GM06990 (cell line): Measurements from ENCODE around the gene PACS1.

Source experiments
- DNase-seq: peaks from one replicate; pipeline ENCODE4 v3.0.0-alpha.2; 2011; ENCODE audit not compliant: insufficient read length; ENCODE audit errors: extremely low read depth
- H3K27me3 ChIP-seq: replicated peaks from 2 replicates; pipeline ENCODE4 v1.6.0; 2011; ENCODE audit warnings: low read length; ENCODE audit not compliant: control insufficient read depth, insufficient read depth
- H3K36me3 ChIP-seq: 2 replicates; pipeline ENCODE4 v1.5.1; 2011; ENCODE audit warnings: low read length; ENCODE audit not compliant: control insufficient read depth, insufficient read depth
- H3K4me3 ChIP-seq: replicated peaks from 2 replicates; pipeline ENCODE4 v1.5.1; 2011; ENCODE audit warnings: low read depth, mild to moderate bottlenecking, control low read depth, low read length
- CTCF ChIP-seq: IDR thresholded peaks from 2 replicates; pipeline ENCODE4 v1.5.1; 2011; ENCODE audit warnings: low read length, control low read depth, mild to moderate bottlenecking, inconsistent platforms; ENCODE audit not compliant: insufficient read depth, poor library complexity, severe bottlenecking

Gene PACS1

GRCh38 chr11:66189031-66189745, 119.1 kb downstream of the PACS1 start:
- H3K36me3 ChIP-seq = peaks cover 3% of the 10 kb centered on the region
- no peaks in the 10 kb centered on the region for H3K27me3 ChIP-seq
- H3K4me3 ChIP-seq = no peak overlapping the region
- no peak for DNase-seq
- no peak for TF ChIP-seq CTCF

- H3K36me3 ChIP-seq = peaks cover 3% of the 10 kb centered on the region
- H3K27me3 ChIP-seq = no peaks in the 10 kb centered on the region
- TF ChIP-seq CTCF = no peak
- H3K4me3 ChIP-seq = no peak overlapping the region
- no peak for DNase-seq
Measured at GRCh38 chr11:66190786-66191185, 120.7 kb downstream of the PACS1 start.

- Histone ChIP-seq H3K27me3 (no peaks in the 10 kb centered on the region), H3K4me3 (no peak overlapping the region), H3K36me3 (peaks cover 3% of the 10 kb centered on the region)
- DNase-seq = no peak
- no peak for TF ChIP-seq CTCF
Measured at GRCh38 chr11:66192181-66192863, 122.2 kb downstream of the PACS1 start.

GRCh38 chr11:66194391-66194790, 124.3 kb downstream of the PACS1 start:
- Histone ChIP-seq H3K4me3 (no peak overlapping the region), H3K27me3 (no peaks in the 10 kb centered on the region), H3K36me3 (peaks cover 3% of the 10 kb centered on the region)
- DNase-seq = no peak
- TF ChIP-seq CTCF = no peak

GRCh38 chr11:66195867-66196266, 125.8 kb downstream of the PACS1 start:
- TF ChIP-seq CTCF = no peak

More at GRCh38 chr11:66195867-66196266, 125.8 kb downstream of the PACS1 start:
- Histone ChIP-seq H3K4me3 (no peak overlapping the region), H3K27me3 (no peaks in the 10 kb centered on the region), H3K36me3 (peaks cover 1% of the 10 kb centered on the region)
- DNase-seq = no peak
